ENCODE measurements around the gene TBX2.

DNA sequence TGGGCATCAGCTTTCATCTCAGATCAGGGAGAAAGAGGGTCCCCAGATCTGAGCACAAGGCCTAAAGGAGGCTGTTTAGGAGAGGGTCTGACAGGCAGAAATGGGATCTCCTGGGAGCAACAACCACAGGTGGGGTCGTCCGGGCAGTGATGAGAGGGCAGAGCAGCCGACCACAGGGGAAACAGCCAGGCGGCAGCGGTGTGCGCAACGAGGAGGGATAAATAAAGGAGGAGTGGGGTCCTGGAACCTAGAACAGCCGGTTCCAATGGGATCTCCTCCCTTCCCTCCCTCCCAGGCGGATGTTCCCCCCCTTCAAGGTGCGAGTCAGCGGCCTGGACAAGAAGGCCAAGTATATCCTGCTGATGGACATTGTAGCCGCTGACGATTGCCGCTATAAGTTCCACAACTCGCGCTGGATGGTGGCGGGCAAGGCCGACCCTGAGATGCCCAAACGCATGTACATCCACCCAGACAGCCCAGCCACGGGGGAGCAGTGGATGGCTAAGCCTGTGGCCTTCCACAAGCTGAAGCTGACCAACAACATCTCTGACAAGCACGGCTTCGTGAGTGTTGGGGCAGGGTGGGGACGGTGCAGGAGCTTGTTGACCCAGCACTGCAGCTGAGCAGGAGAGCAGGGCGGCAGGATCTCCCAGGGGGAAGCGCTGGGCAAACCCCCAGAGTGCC is 1.9 kb downstream of the TBX2 start:
- TF ChIP-seq CTCF (IDR thresholded peaks at IDR 0.05) (no peak), POLR2A (IDR thresholded peaks at IDR 0.05) (no peak)

Measured in suprapubic skin (tissue), 3 donors.